Measurements from ENCODE around the gene JAK1. TPM values are rescaled to one million over a fixed set of nuclear protein-coding genes. Genes with fewer than 3 reads are reported as not detected.
A peak's percentile ranks its signal among the peaks of the same experiment; 100 is the strongest.
"Not testable (repeated sequence)": the region's sequence is repeated elsewhere in the genome, so short reads cannot be mapped to it uniquely, and the experiment has no call there.

Gene JAK1
- total RNA-seq, 2 experiments from 2014 or later: 213 to 236 TPM

DNA sequence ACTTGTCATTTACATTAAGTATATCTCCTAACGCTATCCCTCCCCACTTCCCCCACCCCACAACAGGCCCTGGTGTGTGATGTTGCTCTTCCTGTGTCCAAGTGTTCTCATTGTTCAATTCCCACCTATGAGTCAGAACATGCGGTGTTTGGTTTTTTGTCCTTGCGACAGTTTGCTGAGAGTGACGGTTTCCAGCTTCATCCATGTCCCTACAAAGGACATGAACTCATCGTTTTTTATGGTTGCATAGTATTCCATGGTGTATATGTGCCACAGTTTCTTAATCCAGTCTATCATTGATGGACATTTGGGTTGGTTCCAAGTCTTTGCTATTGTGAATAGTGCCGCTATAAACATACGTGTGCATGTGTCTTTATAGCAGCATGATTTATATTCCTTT, 47.2 kb downstream of the JAK1 start:
- H3K9me3 Mint-ChIP-seq; ATAC-seq (ENCODE audit: low read depth); DNase-seq; H3K27ac Mint-ChIP-seq; H3K36me3 Mint-ChIP-seq; H3K27me3 Mint-ChIP-seq; POLR2A ChIA-PET; H3K4me3 Mint-ChIP-seq: not testable (repeated sequence)
- H3K4me1 Mint-ChIP-seq: peaks cover 49% of the 10 kb centered on the region

DNA sequence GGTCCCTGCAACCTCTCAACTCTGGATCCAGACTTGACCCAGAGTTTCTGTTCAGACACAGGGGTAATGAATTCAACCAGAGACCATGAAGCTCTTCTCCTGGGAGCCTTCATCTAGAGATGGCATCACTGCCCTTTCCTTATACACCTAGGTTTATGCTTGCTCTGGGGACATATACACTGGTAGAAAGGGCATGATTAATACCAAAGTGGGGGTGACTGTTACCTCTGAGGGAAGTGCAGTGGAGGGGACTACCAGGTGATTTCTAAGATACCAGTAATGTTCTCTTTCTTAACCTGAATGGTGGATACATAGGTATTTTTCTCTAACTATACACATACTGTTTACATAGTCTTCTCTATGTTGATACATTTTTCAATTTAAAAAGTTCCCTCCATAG, 48.4 kb downstream of the JAK1 start:
- Mint-ChIP-seq H3K27me3 (no peaks in the 10 kb centered on the region), H3K27ac (no peak overlapping the region), H3K36me3 (peaks cover 12% of the 10 kb centered on the region), H3K4me1 (peaks cover 50% of the 10 kb centered on the region), H3K4me3 (no peak overlapping the region), H3K9me3 (no peaks in the 10 kb centered on the region)
- ATAC-seq (ENCODE audit: low read depth) (no peak), DNase-seq (no peak)
- POLR2A ChIA-PET: no interaction called here

DNA sequence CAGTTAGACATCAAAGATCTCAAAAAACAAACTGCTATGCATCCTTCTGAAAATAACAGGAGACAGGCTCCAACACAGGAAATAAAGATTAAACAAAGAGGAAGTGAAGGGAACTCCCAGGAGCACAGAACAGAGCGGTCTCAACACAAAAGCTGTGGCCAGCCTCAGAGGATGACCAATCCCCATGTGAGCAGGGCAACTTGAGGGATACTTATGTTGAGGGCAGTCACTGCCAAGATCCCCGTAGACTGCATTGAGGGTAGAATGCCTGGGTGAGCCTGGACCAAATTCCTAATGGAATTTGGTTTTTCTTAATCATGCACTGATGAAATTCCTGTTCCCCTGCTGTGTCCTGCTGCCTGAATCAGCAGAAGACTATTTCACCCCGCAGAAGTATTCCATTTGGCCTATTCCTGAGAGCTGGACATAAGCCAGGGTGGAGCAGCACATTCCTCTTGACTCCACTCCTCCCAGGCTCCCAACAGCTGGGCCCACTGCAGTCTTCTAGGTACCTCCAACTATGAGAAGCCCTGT, 49.0 kb downstream of the JAK1 start:
- DNase-seq (no peak), ATAC-seq (ENCODE audit: low read depth) (no peak)
- Mint-ChIP-seq H3K9me3 (no peaks in the 10 kb centered on the region), H3K4me1 (peaks cover 47% of the 10 kb centered on the region), H3K4me3 (peak overlapping the region; percentile 15), H3K27me3 (no peaks in the 10 kb centered on the region), H3K27ac (no peak overlapping the region), H3K36me3 (peaks cover 12% of the 10 kb centered on the region)
- POLR2A ChIA-PET: no interaction called here

DNA sequence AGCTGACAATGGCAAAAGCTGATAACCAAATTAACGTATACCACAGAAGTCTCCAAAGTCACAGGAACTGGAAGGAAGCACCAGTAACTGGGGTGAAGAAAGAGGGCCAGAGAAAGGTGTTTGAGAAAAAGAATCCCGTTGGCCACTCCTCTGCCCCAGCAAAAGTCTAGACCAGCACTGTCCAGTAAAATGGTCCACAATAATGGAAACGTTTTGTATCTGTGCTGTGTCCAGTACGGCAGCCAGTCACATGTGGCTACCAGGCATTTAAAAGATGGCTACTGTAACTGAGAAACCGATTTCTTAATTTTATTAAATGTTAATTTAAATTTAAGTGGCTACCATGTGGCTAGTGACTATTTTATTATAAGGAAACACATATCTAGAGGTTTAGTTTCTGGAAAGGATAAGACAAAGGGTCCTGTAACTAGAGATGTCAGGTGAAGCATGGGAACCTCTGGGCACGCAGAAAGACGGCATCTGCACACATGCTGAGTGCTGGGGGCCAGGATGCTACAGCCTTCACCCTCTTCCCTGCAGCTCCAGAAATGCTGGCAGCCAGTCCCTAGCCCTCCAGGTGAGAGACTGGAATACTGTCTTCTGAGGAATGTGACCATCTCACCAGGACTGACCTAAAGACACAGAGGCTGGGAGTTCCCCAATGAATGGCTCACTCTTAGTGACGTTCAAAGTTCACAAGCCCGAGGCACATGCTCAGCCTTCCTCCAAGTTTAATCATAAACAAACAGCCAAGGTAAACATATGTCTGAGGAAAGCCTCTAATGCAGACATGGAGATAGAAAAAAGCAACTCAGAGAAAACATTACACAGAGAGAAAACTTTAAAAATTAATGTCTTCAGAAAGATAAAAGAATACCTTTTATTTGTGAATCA, 50.7 kb downstream of the JAK1 start:
- no peak for ATAC-seq (ENCODE audit: low read depth)
- H3K4me1 Mint-ChIP-seq: peaks cover 37% of the 10 kb centered on the region
- H3K36me3 Mint-ChIP-seq: peaks cover 14% of the 10 kb centered on the region
- no peak overlapping the region for H3K4me3 Mint-ChIP-seq
- POLR2A ChIA-PET: no interaction called here
- H3K9me3 Mint-ChIP-seq: no peaks in the 10 kb centered on the region
- no peak for DNase-seq
- H3K27me3 Mint-ChIP-seq: no peaks in the 10 kb centered on the region
- no peak overlapping the region for H3K27ac Mint-ChIP-seq

DNA sequence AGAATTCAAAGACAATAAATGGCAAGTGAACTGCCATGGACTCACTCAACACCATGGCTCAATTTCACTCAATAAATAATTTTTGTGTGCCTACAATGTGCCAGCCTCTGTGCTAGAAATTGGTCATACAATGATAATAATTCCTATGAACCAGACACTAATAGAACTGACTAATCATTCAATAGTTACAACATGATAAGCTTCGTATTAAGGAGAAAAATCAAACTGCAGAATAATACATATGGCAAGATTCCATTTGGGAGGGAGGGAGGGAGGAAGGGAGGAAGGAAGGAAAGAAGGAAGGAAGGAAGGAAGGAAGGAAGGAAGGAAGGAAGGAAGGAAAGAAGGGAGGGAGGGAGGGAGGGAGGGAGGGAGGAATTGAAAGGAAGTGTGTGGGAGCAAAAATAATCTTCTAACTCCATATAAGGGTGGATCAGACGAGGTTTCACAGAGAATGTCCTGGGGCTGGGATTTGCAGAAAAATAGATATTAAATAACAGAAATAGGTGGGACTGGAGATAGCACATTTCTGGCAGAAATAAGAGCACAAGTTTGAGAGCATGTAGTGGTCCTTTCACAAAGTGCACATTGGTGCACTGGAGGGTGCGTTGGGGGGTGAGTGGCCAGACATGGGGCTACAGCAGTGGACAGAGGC, 52.9 kb downstream of the JAK1 start:
- peaks cover 9% of the 10 kb centered on the region for H3K36me3 Mint-ChIP-seq
- peaks cover 43% of the 10 kb centered on the region for H3K4me1 Mint-ChIP-seq
- H3K27me3 Mint-ChIP-seq: no peaks in the 10 kb centered on the region
- no peak for ATAC-seq (ENCODE audit: low read depth)
- DNase-seq: no peak
- H3K4me3 Mint-ChIP-seq: no peak overlapping the region
- no peaks in the 10 kb centered on the region for H3K9me3 Mint-ChIP-seq
- no peak overlapping the region for H3K27ac Mint-ChIP-seq
- POLR2A ChIA-PET: no interaction called here

DNA sequence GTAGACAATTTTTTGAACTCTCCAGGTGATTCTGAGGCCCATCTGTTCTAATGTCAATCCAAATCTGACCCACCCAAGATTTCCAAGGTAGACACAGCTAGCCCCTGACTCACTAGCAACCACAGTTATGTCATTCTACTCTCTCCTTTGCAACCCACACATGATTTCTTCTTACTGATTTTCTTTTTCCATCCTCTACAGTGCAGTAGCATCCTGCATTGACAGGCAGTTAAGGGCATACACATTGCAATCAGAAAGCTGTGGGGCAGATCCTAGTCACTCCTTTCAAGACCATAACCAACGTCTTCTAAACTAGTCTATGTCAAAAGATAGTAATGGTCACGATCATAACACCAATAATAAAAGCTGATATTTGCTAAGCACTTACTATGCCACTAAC, 54.2 kb downstream of the JAK1 start:
- H3K4me3 Mint-ChIP-seq: no peak overlapping the region

DNA sequence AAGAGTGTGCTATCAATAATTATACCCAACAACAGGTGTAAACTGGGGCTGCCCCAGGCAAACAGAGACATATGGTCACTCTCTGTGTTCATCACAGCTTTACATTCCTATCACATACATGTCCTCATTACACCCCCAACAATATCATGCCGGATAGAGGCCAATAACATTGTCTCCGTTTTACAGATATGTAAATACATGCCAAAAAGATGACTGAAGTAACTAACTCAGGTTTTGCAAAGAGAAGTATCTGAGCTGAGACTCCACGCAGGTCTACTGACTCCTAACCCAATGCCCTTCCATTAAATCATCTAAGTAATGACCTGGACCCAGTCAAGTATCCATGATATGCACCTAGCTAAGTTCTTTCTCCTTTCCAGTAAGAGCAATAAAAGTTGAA, 55.0 kb downstream of the JAK1 start:
- no peak overlapping the region for H3K27ac Mint-ChIP-seq
- H3K27me3 Mint-ChIP-seq: no peaks in the 10 kb centered on the region
- H3K9me3 Mint-ChIP-seq: no peaks in the 10 kb centered on the region
- H3K36me3 Mint-ChIP-seq: peaks cover 7% of the 10 kb centered on the region
- POLR2A ChIA-PET: no interaction called here
- peaks cover 31% of the 10 kb centered on the region for H3K4me1 Mint-ChIP-seq
- DNase-seq (no peak), ATAC-seq (ENCODE audit: low read depth) (no peak)
- H3K4me3 Mint-ChIP-seq: no peak overlapping the region

More for the DNA sequence above, 54.2 kb downstream of the JAK1 start:
- Mint-ChIP-seq H3K9me3 (no peaks in the 10 kb centered on the region), H3K36me3 (peaks cover 8% of the 10 kb centered on the region), H3K27me3 (no peaks in the 10 kb centered on the region), H3K4me1 (peaks cover 36% of the 10 kb centered on the region), H3K27ac (no peak overlapping the region)
- no peak for DNase-seq
- ATAC-seq (ENCODE audit: low read depth): no peak
- POLR2A ChIA-PET: no interaction called here

DNA sequence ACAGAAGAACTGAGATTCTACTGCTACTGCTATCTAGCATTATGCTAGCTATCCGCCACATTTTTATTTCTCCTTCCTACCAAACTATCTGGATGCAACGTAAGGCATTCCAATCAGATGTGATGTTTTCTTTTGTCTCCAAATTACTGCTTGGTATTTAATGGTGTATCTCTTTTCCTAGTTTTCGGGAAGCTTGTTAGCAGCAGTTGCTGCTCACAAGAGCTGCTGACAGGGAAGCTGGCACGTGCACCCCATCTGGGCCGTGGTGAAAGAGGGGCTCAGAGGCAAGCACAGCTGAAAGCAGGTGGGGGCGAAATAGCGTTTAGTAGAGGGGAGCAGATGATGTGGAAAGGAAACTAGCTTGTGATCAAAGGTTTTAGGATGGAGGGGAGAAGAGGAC, 57.3 kb downstream of the JAK1 start:
- Mint-ChIP-seq H3K36me3 (peaks cover 15% of the 10 kb centered on the region), H3K27me3 (no peaks in the 10 kb centered on the region), H3K27ac (no peak overlapping the region), H3K4me3 (no peak overlapping the region), H3K9me3 (no peaks in the 10 kb centered on the region), H3K4me1 (peaks cover 30% of the 10 kb centered on the region)
- POLR2A ChIA-PET: no interaction called here
- DNase-seq (no peak), ATAC-seq (ENCODE audit: low read depth) (no peak)

DNA sequence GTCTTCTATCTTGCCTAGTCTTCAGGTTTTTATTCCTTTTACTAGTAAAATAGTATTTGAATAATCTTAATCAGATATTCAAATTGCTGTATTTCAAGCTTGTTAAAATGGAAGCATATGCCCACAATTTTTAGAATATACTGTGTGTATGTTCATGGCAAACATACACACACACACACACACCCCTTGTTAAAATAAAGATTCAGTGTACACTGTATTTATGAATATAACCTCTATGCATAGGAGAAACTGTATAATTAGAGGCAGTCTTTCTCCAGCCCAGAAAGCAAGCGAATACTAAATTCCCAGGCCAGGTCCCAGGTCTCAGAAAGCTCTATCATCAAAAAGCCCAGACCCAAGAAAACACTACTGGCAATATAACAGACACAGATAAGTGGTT, 57.8 kb downstream of the JAK1 start:
- peaks cover 26% of the 10 kb centered on the region for H3K4me1 Mint-ChIP-seq
- H3K36me3 Mint-ChIP-seq: peaks cover 13% of the 10 kb centered on the region
- H3K9me3 Mint-ChIP-seq: no peaks in the 10 kb centered on the region
- no peak overlapping the region for H3K4me3 Mint-ChIP-seq
- no peaks in the 10 kb centered on the region for H3K27me3 Mint-ChIP-seq
- ATAC-seq (ENCODE audit: low read depth) (no peak), DNase-seq (no peak)
- POLR2A ChIA-PET: no interaction called here
- H3K27ac Mint-ChIP-seq: no peak overlapping the region

DNA sequence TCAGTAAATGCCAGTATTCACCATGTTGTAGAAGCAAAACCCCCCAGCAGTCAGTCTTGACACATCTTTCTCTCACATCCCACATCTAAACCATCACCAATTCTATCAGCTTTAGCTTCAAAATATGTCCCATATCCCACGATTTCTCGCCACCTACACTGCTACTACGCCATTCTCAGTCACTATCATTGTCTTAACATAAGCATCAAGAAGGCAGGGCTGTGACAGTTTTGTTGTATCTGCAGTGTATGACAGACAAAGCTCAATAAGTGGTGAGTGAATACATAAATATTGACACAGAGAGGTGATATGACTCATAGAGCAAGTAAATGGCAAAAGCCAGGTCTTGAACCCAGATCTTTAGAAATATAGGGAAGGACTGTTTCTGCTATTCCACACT, 59.9 kb downstream of the JAK1 start:
- Mint-ChIP-seq H3K27me3 (no peaks in the 10 kb centered on the region), H3K36me3 (peaks cover 14% of the 10 kb centered on the region), H3K4me3 (no peak overlapping the region), H3K4me1 (peaks cover 18% of the 10 kb centered on the region), H3K27ac (no peak overlapping the region), H3K9me3 (no peaks in the 10 kb centered on the region)
- POLR2A ChIA-PET: no interaction called here
- ATAC-seq (ENCODE audit: low read depth) (no peak), DNase-seq (no peak)

DNA sequence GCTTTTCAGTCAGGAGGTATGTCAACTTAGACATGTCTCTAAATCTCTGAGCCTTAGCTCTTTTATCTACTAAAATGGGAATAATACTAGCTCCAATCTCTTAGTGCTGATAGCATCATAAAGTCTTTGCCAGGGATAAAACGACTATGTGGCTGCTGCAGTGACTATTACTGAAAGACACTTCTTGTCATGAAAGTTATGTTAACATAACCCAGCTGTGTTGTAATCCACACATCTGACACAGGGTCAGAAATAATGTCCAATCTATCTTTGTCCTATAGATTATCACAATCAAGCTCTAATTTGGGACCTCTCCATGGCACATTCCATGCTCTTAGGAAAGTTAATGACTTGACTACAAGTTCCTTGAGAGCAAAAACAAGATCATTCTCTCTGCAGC, 62.8 kb downstream of the JAK1 start:
- Mint-ChIP-seq H3K4me3 (no peak overlapping the region), H3K27me3 (no peaks in the 10 kb centered on the region), H3K27ac (no peak overlapping the region), H3K9me3 (no peaks in the 10 kb centered on the region), H3K36me3 (peaks cover 12% of the 10 kb centered on the region), H3K4me1 (peaks cover 15% of the 10 kb centered on the region)
- POLR2A ChIA-PET: no interaction called here
- no peak for DNase-seq
- ATAC-seq (ENCODE audit: low read depth): no peak

DNA sequence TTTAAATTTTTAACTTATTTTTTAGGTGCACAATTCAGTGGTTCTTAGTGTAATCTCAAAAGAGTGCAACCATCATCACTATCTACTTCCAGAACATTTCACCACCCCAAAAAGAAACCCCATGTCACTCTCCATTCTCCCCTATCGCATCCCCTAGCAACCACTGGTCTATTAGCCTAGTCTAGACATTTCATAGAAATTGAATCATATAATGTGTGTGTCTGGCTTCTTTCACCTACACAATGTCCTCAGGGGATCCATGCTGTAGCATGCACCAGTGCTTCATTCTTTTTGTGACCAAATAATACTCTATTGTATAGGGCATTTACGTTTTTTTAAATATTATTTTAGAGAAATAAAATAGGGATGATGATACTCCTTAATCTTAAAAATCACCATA, 64.7 kb downstream of the JAK1 start:
- H3K9me3 Mint-ChIP-seq: no peaks in the 10 kb centered on the region
- POLR2A ChIA-PET: no interaction called here
- H3K4me1 Mint-ChIP-seq: peaks cover 22% of the 10 kb centered on the region
- no peak for DNase-seq
- ATAC-seq (ENCODE audit: low read depth): no peak
- H3K4me3 Mint-ChIP-seq: no peak overlapping the region
- H3K27ac Mint-ChIP-seq: no peak overlapping the region
- no peaks in the 10 kb centered on the region for H3K27me3 Mint-ChIP-seq
- H3K36me3 Mint-ChIP-seq: peaks cover 15% of the 10 kb centered on the region

DNA sequence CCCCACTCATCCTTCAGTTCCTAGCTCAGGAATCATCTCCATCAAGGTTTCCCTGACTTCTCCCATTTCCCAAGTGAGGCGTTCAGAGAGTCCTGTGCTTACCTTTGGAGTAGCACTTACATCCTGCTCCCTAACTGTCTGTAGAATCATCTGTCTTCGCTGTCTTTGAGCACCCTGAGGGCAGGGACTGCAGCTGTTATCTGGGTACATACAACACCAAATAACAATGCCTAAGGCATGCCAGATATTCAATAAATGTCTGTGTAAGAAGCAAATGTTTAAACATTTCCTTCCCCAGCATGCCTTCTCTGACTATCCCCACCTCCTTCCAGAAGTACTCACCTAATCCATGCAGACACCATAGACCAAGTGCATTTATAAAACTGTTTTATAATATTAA, 65.4 kb downstream of the JAK1 start:
- no peak for ATAC-seq (ENCODE audit: low read depth)
- no peak overlapping the region for H3K4me3 Mint-ChIP-seq
- peaks cover 14% of the 10 kb centered on the region for H3K36me3 Mint-ChIP-seq
- peaks cover 23% of the 10 kb centered on the region for H3K4me1 Mint-ChIP-seq
- H3K9me3 Mint-ChIP-seq: no peaks in the 10 kb centered on the region
- H3K27me3 Mint-ChIP-seq: no peaks in the 10 kb centered on the region
- POLR2A ChIA-PET: no interaction called here
- DNase-seq: no peak
- no peak overlapping the region for H3K27ac Mint-ChIP-seq
